NCI-H1694 (cell line): ENCODE results near the gene MRFAP1L1.

Experiments used
- DNase-seq: peaks from one replicate; lab custom pipeline; 2025; lab: John Stamatoyannopoulos, UW

Gene MRFAP1L1

GRCh38 chr4:6660430-6660829 is 49.2 kb downstream of the MRFAP1L1 start:
- no peak for DNase-seq

- no peak for DNase-seq
Measured at GRCh38 chr4:6659897-6660296, 49.8 kb downstream of the MRFAP1L1 start.

GRCh38 chr4:6658597-6659075 is 51.0 kb downstream of the MRFAP1L1 start:
- DNase-seq, result no peak

- no peak for DNase-seq
Measured at GRCh38 chr4:6658209-6658595, 51.5 kb downstream of the MRFAP1L1 start.
